SU-DHL-6 (cell line): ENCODE measurements around the gene DCLK1.

Source experiments
- EZH2phosphoT487 ChIP-seq: fragments of 200-600 bp; sonication (generic), shearing (Covaris generic); conservative IDR thresholded peaks from 2 replicates; pipeline ENCODE4 v1.6.1; 2018; ENCODE audit warnings: mild to moderate bottlenecking, antibody characterized with exemption, low read length, moderate library complexity, mixed read lengths
- TF ChIP-seq, protein P1 (sequence below): fragments of 200-600 bp; sonication (generic); IDR thresholded peaks from one replicate; pipeline ENCODE4 v1.5.1; 2017; ENCODE audit warnings: antibody characterized with exemption, mild to moderate bottlenecking, low read length, moderate library complexity; ENCODE audit not compliant: insufficient read depth, poor library complexity, severe bottlenecking

- TF ChIP-seq, protein P1, sequence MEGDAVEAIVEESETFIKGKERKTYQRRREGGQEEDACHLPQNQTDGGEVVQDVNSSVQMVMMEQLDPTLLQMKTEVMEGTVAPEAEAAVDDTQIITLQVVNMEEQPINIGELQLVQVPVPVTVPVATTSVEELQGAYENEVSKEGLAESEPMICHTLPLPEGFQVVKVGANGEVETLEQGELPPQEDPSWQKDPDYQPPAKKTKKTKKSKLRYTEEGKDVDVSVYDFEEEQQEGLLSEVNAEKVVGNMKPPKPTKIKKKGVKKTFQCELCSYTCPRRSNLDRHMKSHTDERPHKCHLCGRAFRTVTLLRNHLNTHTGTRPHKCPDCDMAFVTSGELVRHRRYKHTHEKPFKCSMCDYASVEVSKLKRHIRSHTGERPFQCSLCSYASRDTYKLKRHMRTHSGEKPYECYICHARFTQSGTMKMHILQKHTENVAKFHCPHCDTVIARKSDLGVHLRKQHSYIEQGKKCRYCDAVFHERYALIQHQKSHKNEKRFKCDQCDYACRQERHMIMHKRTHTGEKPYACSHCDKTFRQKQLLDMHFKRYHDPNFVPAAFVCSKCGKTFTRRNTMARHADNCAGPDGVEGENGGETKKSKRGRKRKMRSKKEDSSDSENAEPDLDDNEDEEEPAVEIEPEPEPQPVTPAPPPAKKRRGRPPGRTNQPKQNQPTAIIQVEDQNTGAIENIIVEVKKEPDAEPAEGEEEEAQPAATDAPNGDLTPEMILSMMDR = no peak
- TF ChIP-seq EZH2phosphoT487 = no peak
Measured at GRCh38 chr13:35983206-35983605, 148.0 kb downstream of the DCLK1 start.
